Calu3 (cell line): ENCODE results near the gene EMC9. TPM values are rescaled to one million over a fixed set of nuclear protein-coding genes. Genes with fewer than 3 reads are reported as not detected.

ENCODE experiments used
- BruUV-seq: library from RNA; stranded (reverse); fragments of 400-500 nt; replicated peaks from 2 replicates; lab custom pipeline; 2021; lab: Mats Ljungman, UMichigan
- CTCF ChIA-PET: fragments of 300-600 bp; sonication (Branson Sonifier 250); formaldehyde crosslinking; loops from one replicate; lab custom pipeline; 2022; ENCODE audit warnings: antibody characterized with exemption; lab: Charles Lee
- DNase-seq: peaks from one replicate; pipeline ENCODE4 v3.0.0; 2022
- H3K27ac Mint-ChIP-seq: one replicate; pipeline ENCODE4 v1.8.0; 2022; ENCODE audit warnings: mixed read lengths; ENCODE audit not compliant: unreplicated experiment
- H3K27me3 Mint-ChIP-seq: one replicate; pipeline ENCODE4 v1.8.0; 2022; ENCODE audit warnings: mixed read lengths; ENCODE audit not compliant: unreplicated experiment
- H3K36me3 Mint-ChIP-seq: one replicate; pipeline ENCODE4 v1.8.0; 2022; ENCODE audit warnings: mild to moderate bottlenecking, moderate library complexity, mixed read lengths; ENCODE audit not compliant: insufficient read depth, unreplicated experiment
- H3K4me1 Mint-ChIP-seq: one replicate; pipeline ENCODE4 v1.8.0; 2022; ENCODE audit warnings: mild to moderate bottlenecking, low read depth, mixed read lengths; ENCODE audit not compliant: unreplicated experiment
- H3K4me3 Mint-ChIP-seq: one replicate; pipeline ENCODE4 v1.8.0; 2022; ENCODE audit warnings: mild to moderate bottlenecking, low read depth, moderate library complexity, mixed read lengths; ENCODE audit not compliant: unreplicated experiment
- H3K9me3 Mint-ChIP-seq: one replicate; pipeline ENCODE4 v1.8.0; 2022; ENCODE audit warnings: low read depth, mixed read lengths; ENCODE audit not compliant: unreplicated experiment
- intact Hi-C: fragments of 100-400 bp; cut with micrococcal nuclease; formaldehyde crosslinking; loops from one replicate; pipeline ENCODE4 v1.10.0; 2022; ENCODE audit not compliant: unreplicated experiment
- total RNA-seq: library from RNA; stranded (reverse); gene quantifications from 2 replicates; pipeline ENCODE4 v1.2.3, GENCODE V29; 2022
- TF ChIP-seq, protein P1 (sequence below): fragments of 200-600 bp; IDR thresholded peaks from one replicate; pipeline ENCODE4 v1.8.0; 2022; ENCODE audit warnings: antibody characterized with exemption; ENCODE audit not compliant: unreplicated experiment

The EMC9 gene
- total RNA-seq, 1 experiment from 2014 or later = 38.0 TPM

DNA sequence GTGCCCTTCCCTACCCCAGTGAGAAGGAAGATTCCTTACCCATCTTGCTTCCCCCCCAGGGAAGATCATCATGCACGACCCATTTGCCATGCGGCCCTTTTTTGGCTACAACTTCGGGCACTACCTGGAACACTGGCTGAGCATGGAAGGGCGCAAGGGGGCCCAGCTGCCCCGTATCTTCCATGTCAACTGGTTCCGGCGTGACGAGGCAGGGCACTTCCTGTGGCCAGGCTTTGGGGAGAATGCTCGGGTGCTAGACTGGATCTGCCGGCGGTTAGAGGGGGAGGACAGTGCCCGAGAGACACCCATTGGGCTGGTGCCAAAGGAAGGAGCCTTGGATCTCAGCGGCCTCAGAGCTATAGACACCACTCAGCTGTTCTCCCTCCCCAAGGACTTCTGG is 37.9 kb downstream of the EMC9 start:
- H3K9me3 Mint-ChIP-seq = no peaks in the 10 kb centered on the region
- intact Hi-C loops = no loop called here

DNA sequence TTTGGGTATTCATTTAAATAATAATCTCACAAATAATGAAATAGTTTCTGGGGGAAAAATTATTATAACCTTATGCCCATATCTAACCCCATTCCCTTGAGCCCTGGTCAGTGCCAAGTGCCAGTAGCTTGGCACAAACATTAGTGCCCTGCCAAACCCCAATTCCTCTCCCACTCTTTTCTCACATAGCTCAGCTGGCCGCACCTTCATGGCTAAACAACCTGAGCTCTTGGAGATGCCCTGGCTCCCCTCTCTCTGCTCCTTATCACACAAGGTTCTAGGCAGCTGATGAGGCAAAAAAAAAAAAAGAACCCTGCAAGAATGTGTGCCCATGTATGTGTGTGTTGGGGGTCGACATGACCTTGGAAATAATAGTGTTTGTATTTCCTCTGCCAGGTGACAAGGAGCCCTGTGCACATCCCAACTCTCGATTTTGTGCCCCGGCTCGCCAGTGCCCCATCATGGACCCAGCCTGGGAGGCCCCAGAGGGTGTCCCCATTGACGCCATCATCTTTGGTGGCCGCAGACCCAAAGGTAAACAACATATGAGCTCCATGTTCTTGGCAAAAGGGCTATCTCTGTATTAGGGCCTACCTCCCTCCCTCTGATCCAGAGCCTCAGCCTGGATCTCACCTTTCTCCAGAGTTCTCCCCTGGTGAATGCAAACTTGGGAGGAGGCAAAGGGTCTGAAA is 38.9 kb downstream of the EMC9 start:
- Mint-ChIP-seq H3K27me3 (no peaks in the 10 kb centered on the region), H3K4me1 (no peaks in the 10 kb centered on the region), H3K36me3 (peaks cover 52% of the 10 kb centered on the region), H3K4me3 (no peak overlapping the region), H3K9me3 (no peaks in the 10 kb centered on the region), H3K27ac (no peak overlapping the region)
- intact Hi-C loops = no loop called here
- TF ChIP-seq, protein P1, sequence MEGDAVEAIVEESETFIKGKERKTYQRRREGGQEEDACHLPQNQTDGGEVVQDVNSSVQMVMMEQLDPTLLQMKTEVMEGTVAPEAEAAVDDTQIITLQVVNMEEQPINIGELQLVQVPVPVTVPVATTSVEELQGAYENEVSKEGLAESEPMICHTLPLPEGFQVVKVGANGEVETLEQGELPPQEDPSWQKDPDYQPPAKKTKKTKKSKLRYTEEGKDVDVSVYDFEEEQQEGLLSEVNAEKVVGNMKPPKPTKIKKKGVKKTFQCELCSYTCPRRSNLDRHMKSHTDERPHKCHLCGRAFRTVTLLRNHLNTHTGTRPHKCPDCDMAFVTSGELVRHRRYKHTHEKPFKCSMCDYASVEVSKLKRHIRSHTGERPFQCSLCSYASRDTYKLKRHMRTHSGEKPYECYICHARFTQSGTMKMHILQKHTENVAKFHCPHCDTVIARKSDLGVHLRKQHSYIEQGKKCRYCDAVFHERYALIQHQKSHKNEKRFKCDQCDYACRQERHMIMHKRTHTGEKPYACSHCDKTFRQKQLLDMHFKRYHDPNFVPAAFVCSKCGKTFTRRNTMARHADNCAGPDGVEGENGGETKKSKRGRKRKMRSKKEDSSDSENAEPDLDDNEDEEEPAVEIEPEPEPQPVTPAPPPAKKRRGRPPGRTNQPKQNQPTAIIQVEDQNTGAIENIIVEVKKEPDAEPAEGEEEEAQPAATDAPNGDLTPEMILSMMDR = no peak
- no peak for DNase-seq
- CTCF ChIA-PET = interaction anchor here (1.7 kb wide), 1 partner anchor 9 kb away, joined by 4 read pairs; the partner anchor contains the start of gene PCK2
- BruUV-seq = no TSS peak

More for the DNA sequence above, 37.9 kb downstream of the EMC9 start:
- CTCF ChIA-PET = interaction anchor here (0.6 to 1.7 kb wide), 2 partner anchors 10 to 1279 kb away, joined by 4 to 6 read pairs; partner anchors contain the start of gene PCK2
- no peak for DNase-seq
- H3K27ac Mint-ChIP-seq = no peak overlapping the region
- BruUV-seq = no TSS peak
- TF ChIP-seq, protein P1 = no peak
- no peaks in the 10 kb centered on the region for H3K4me1 Mint-ChIP-seq
- H3K36me3 Mint-ChIP-seq = peaks cover 44% of the 10 kb centered on the region
- H3K27me3 Mint-ChIP-seq = no peaks in the 10 kb centered on the region
- H3K4me3 Mint-ChIP-seq = no peak overlapping the region

DNA sequence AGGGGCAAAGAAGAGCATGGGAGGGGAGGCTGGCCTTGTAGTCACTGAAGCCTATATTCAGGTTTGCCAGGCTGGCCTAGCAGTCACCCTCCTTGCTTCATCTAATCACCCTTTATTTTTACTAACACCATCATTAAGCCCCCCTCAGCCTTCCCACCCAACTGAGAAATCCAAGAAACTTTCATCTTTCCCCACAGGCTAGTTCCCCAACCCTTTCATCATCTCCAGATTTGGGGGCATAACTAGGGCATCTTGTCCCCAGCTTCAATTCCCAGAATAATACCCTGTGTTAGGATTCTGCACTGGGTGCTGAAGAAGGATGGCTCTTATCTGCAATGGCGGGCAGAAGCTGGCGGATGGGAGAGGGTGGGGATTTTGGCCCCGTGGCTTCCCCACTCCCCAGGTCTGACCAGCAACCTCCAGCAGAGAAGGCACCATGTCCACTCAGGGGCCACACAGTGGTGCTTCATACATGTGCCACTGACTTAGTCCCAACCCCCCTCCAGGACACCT is 40.4 kb downstream of the EMC9 start:
- no peak overlapping the region for H3K4me3 Mint-ChIP-seq
- H3K9me3 Mint-ChIP-seq = no peaks in the 10 kb centered on the region
- no TSS peak for BruUV-seq
- TF ChIP-seq, protein P1 = no peak
- intact Hi-C loops = no loop called here
- no peak for DNase-seq
- H3K36me3 Mint-ChIP-seq = peaks cover 53% of the 10 kb centered on the region
- CTCF ChIA-PET = no interaction called here
- no peaks in the 10 kb centered on the region for H3K4me1 Mint-ChIP-seq
- H3K27ac Mint-ChIP-seq = no peak overlapping the region
- H3K27me3 Mint-ChIP-seq = no peaks in the 10 kb centered on the region

DNA sequence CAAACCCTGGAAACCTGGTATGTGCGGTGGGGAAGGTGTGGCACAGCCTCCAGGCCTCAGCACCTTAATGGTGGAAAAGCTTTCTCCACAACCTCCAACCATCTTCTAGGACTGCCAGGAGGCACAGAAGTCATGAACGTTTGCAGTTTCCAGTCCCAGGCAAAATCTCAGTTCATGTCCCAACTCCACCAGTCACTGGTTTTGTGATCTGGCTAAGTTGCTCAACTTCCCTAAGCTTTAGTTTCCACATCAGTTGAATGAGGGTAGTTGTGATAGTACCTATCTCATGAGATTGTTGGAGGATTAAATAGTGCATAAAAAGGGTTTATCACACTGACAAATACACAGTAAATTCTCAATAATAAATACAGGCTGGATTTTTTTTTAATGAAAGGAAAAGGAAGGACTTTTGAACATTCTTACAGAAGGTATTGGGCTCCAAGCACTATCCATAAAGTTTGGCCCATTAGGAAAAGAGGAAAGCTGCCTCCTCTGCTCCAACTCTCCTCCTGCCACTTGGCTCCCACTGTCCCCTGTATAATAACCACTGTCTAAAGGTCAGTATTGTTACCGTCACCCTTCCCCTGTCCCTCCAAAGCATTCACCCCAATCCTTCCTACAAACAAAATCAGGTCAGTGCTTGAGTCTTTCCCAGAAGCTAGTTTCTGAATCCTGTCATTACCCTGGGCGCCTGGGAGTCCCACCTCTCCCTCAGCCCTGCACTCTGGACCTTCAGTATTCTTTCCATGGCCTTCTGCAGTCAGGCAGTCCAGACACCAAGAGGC is 41.0 kb downstream of the EMC9 start:
- Mint-ChIP-seq H3K9me3 (no peaks in the 10 kb centered on the region), H3K4me3 (no peak overlapping the region), H3K27ac (no peak overlapping the region), H3K27me3 (no peaks in the 10 kb centered on the region), H3K36me3 (peaks cover 58% of the 10 kb centered on the region), H3K4me1 (peaks cover 4% of the 10 kb centered on the region)
- DNase-seq = no peak
- TF ChIP-seq, protein P1 = no peak
- CTCF ChIA-PET = no interaction called here
- intact Hi-C loops = no loop called here
- no TSS peak for BruUV-seq
